H1 (cell line): ENCODE measurements around the gene CNGB1. TPM values are rescaled to one million over a fixed set of nuclear protein-coding genes. Genes with fewer than 3 reads are reported as not detected.

Experiments used
- BCL11A ChIP-seq, 2 experiments: IDR thresholded peaks; one replicate each; pipeline ENCODE4 v1.6.1; 2011; ENCODE audit warnings: low read depth in 2 of 2, low read length in 2 of 2, mild to moderate bottlenecking in 2 of 2
- BRCA1 ChIP-seq: IDR thresholded peaks from 2 replicates; pipeline ENCODE4 v1.6.1; 2012; ENCODE audit warnings: low read depth, low read length, improper control_type of control experiment
- CREB1 ChIP-seq: IDR thresholded peaks from 2 replicates; pipeline ENCODE4 v1.6.1; 2012; ENCODE audit warnings: inconsistent platforms
- HDAC6 ChIP-seq: IDR thresholded peaks from one replicate; pipeline ENCODE4 v1.7.1; 2012; ENCODE audit warnings: low read depth, mild to moderate bottlenecking, inconsistent platforms, low read length, moderate library complexity
- JUN ChIP-seq: IDR thresholded peaks from 2 replicates; pipeline ENCODE4 v1.6.1; 2011; ENCODE audit warnings: low read depth, mild to moderate bottlenecking, improper control_type of control experiment, low read length
- POLR2A ChIP-seq, 2 experiments: IDR thresholded peaks; 1 replicate in 1 of 2; 2 replicates in 1 of 2; pipeline ENCODE4 v1.6.1; 2011; ENCODE audit warnings: low read depth in 2 of 2, low read length in 2 of 2, mild to moderate bottlenecking in 2 of 2; ENCODE audit errors: control extremely low read depth in 1 of 2
- SAP30 ChIP-seq: fragments of 300-600 bp; sonication (generic); IDR thresholded peaks from 2 replicates; pipeline ENCODE4 v1.7.1; 2012; ENCODE audit warnings: low read length, moderate library complexity, mild to moderate bottlenecking, inconsistent platforms; ENCODE audit not compliant: insufficient read depth, insufficient replicate concordance
- SIRT6 ChIP-seq: IDR thresholded peaks from one replicate; pipeline ENCODE4 v1.7.1; 2012; ENCODE audit warnings: low read length, inconsistent platforms
- polyA plus RNA-seq, 7 experiments: library from polyadenylated mRNA; depleted of rRNA in 3 of 7; stranded (reverse) in 5 of 7; unstranded in 2 of 7; fragments of >200 nt in 5 of 7; fragments of 200-250 nt in 2 of 7; gene quantifications; 1 replicate in 5 of 7; 2 replicates in 1 of 7; 4 replicates in 1 of 7; pipeline versions ENCODE4 v1.2.1 to v1.2.3, GENCODE V29; 2011 to 2013; ENCODE audit warnings: missing spikeins in 2 of 7, mixed read lengths in 2 of 7
- total RNA-seq: library from RNA; stranded (reverse); fragmentation: NEBNext Ultra II Directional; extraction: Animal tissue kit (Norgen Biotek cat#: 25700); gene quantifications from 2 replicates; pipeline ENCODE4 v1.2.1, GENCODE V29; 2021
- TF ChIP-seq, protein P1 (sequence below): IDR thresholded peaks from 2 replicates; pipeline ENCODE4 v1.6.1; 2012; ENCODE audit warnings: low read length, inconsistent platforms
- TF ChIP-seq, protein P2 (sequence below): IDR thresholded peaks from 2 replicates; pipeline ENCODE4 v1.6.1; 2012; ENCODE audit warnings: inconsistent platforms
- TF ChIP-seq, protein P3 (sequence below): IDR thresholded peaks from 2 replicates; pipeline ENCODE4 v1.6.1; 2011; ENCODE audit warnings: low read depth, mild to moderate bottlenecking, low read length; ENCODE audit not compliant: insufficient read depth

CNGB1 gene
- total and polyA plus RNA-seq, 2 of the 8 experiments (the other 6 are each of a cell fraction or from before 2014, with no cell fraction given): not detected

DNA sequence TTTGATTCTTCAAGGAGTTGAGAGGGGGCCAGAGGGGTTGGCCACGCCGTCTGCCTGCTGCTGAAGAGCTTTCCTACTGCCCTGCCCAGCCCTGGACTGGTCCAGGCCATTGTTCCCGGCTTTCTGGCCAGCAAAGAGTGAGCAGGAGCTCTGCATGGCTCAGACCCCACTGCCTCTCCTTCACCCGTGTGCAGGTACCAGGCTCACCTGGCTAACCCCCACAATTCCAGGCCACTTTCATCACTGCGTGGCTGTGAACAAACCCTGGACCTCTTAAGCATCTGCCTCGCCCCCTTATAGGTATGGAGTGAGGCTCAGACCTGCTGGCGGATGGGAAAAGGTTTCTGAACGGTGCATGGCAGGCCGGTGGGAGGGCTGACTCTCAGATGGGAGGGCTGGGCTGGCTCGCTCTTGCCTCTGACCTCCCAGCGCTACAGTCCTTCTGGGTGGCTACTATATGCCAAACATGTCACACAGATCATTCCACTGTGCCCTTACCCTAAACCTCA, 20.7 kb upstream of the CNGB1 start (continued):
- TF ChIP-seq, protein P1, sequence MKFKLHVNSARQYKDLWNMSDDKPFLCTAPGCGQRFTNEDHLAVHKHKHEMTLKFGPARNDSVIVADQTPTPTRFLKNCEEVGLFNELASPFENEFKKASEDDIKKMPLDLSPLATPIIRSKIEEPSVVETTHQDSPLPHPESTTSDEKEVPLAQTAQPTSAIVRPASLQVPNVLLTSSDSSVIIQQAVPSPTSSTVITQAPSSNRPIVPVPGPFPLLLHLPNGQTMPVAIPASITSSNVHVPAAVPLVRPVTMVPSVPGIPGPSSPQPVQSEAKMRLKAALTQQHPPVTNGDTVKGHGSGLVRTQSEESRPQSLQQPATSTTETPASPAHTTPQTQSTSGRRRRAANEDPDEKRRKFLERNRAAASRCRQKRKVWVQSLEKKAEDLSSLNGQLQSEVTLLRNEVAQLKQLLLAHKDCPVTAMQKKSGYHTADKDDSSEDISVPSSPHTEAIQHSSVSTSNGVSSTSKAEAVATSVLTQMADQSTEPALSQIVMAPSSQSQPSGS: no peak
- no peak for TF ChIP-seq CREB1
- TF ChIP-seq, protein P2, sequence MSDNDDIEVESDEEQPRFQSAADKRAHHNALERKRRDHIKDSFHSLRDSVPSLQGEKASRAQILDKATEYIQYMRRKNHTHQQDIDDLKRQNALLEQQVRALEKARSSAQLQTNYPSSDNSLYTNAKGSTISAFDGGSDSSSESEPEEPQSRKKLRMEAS: no peak
- TF ChIP-seq HDAC6: no peak
- TF ChIP-seq POLR2A (IDR thresholded peaks at IDR 0.05; ENCODE audit: control extremely low read depth in 1 of 2, low read depth in 2 of 2, low read length in 2 of 2): no peak
- no peak for TF ChIP-seq BCL11A (IDR thresholded peaks at IDR 0.05; ENCODE audit: low read depth in 2 of 2, low read length in 2 of 2)
- no peak for TF ChIP-seq BRCA1
- TF ChIP-seq, protein P3, sequence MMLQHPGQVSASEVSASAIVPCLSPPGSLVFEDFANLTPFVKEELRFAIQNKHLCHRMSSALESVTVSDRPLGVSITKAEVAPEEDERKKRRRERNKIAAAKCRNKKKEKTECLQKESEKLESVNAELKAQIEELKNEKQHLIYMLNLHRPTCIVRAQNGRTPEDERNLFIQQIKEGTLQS: no peak
- no peak for TF ChIP-seq SAP30
- no peak for TF ChIP-seq SIRT6
- TF ChIP-seq JUN: no peak
